B cell (primary cell): ENCODE results near the gene ATXN2. TPM values are rescaled to one million over a fixed set of nuclear protein-coding genes. Genes with fewer than 3 reads are reported as not detected.

Experiments
- ATAC-seq: fragments of 200-7000 bp; cut with Tn5 transposase; one replicate; pipeline ENCODE4 v1.10.0; 2021; ENCODE audit warnings: low read depth, mild to moderate bottlenecking, moderate number of reproducible peaks, moderate library complexity
- CTCF ChIA-PET: fragments of 350-600 bp; sonication (Branson Sonifier 250); formaldehyde crosslinking; loops from one replicate; lab custom pipeline; 2021; ENCODE audit warnings: antibody characterized with exemption, inconsistent platforms; lab: Charles Lee
- POLR2A ChIA-PET: fragments of 350-600 bp; sonication (Branson Sonifier 250); formaldehyde crosslinking; loops from one replicate; lab custom pipeline; 2021; ENCODE audit warnings: antibody characterized with exemption; lab: Charles Lee
- DNase-seq: peaks from one replicate; pipeline ENCODE4 v3.0.0; 2013
- H2AFZ ChIP-seq: 2 replicates; pipeline ENCODE4 v1.6.1; 2012; ENCODE audit warnings: mild to moderate bottlenecking, low read depth, low read length; ENCODE audit not compliant: insufficient read depth, poor library complexity, severe bottlenecking
- H3K27ac ChIP-seq, 2 donors: 1 replicate in 1 of 2; 2 replicates in 1 of 2; pipeline ENCODE4 v1.5.1; 2012 to 2013; ENCODE audit warnings: low read length in 2 of 2, mild to moderate bottlenecking in 2 of 2, moderate library complexity in 1 of 2
- H3K27me3 ChIP-seq, 4 experiments: fragments of 200-600 bp in 1 of 4; sonication (generic) in 1 of 4; replicated peaks in 1 of 4; 1 replicate in 2 of 4; 2 replicates in 2 of 4; pipeline versions ENCODE4 v1.6.1 to v1.7.0; 2013 to 2016; ENCODE audit warnings: low read length in 3 of 4, mild to moderate bottlenecking in 2 of 4, mixed read lengths in 1 of 4, moderate library complexity in 1 of 4; ENCODE audit not compliant: insufficient read depth in 4 of 4, control insufficient read depth in 3 of 4; ENCODE audit errors: control extremely low read depth in 1 of 4
- H3K36me3 ChIP-seq, 2 experiments: replicated peaks in 1 of 2; 1 replicate in 1 of 2; 2 replicates in 1 of 2; pipeline versions ENCODE4 v1.6.1 to v1.7.1; 2013; ENCODE audit warnings: low read length in 1 of 2; ENCODE audit not compliant: insufficient read depth in 2 of 2, control insufficient read depth in 1 of 2; ENCODE audit errors: control extremely low read depth in 1 of 2, extremely low read depth in 1 of 2
- H3K4me1 ChIP-seq, 2 donors: fragments of 200-600 bp in 1 of 2; sonication (generic) in 1 of 2; 1 replicate in 1 of 2; 2 replicates in 1 of 2; pipeline versions ENCODE4 v1.5.1 to v1.6.1; 2013 to 2017; ENCODE audit warnings: low read length in 2 of 2; ENCODE audit not compliant: control insufficient read depth in 2 of 2, insufficient read depth in 2 of 2
- H3K4me2 ChIP-seq: replicated peaks from 2 replicates; pipeline ENCODE3; 2012; ENCODE audit warnings: mild to moderate bottlenecking, low read depth, low read length; ENCODE audit not compliant: poor library complexity, severe bottlenecking
- H3K4me3 ChIP-seq, 5 experiments: fragments of 200-600 bp in 1 of 5; sonication (generic) in 1 of 5; 1 replicate in 3 of 5; 2 replicates in 2 of 5; pipeline versions ENCODE4 v1.5.1 to v1.7.0; 2011 to 2016; ENCODE audit warnings: low read length in 4 of 5, mild to moderate bottlenecking in 4 of 5, low read depth in 2 of 5, control low read depth in 1 of 5, moderate library complexity in 1 of 5; ENCODE audit not compliant: insufficient read depth in 1 of 5; ENCODE audit errors: control extremely low read depth in 1 of 5, extremely low read depth in 1 of 5
- H3K79me2 ChIP-seq: fragments of 200-600 bp; sonication (generic); one replicate; pipeline ENCODE4 v1.6.0; 2016; ENCODE audit warnings: low read length; ENCODE audit not compliant: control insufficient read depth, insufficient read depth
- H3K9ac ChIP-seq: fragments of 200-600 bp; sonication (generic); 2 replicates; pipeline ENCODE4 v1.6.1; 2017; ENCODE audit warnings: mild to moderate bottlenecking, low read length, moderate library complexity
- H3K9me3 ChIP-seq, 3 donors: one replicate each; pipeline versions ENCODE4 v1.6.1 to v1.7.1; 2013; ENCODE audit warnings: low read length in 2 of 3; ENCODE audit not compliant: control insufficient read depth in 2 of 3, insufficient read depth in 1 of 3; ENCODE audit errors: control extremely low read depth in 1 of 3
- H4K20me1 ChIP-seq: 2 replicates; pipeline ENCODE4 v1.6.0; 2012; ENCODE audit warnings: mild to moderate bottlenecking, low read length; ENCODE audit not compliant: insufficient read depth, control insufficient read depth, poor library complexity, severe bottlenecking
- H3K27ac Mint-ChIP-seq: one replicate; pipeline ENCODE4 v1.8.0; 2021; ENCODE audit warnings: mixed read lengths
- H3K27me3 Mint-ChIP-seq: one replicate; pipeline ENCODE4 v1.8.0; 2021; ENCODE audit warnings: mixed read lengths
- H3K4me1 Mint-ChIP-seq: one replicate; pipeline ENCODE4 v1.8.0; 2021; ENCODE audit warnings: mixed read lengths
- H3K4me3 Mint-ChIP-seq: one replicate; pipeline ENCODE4 v1.8.0; 2021; ENCODE audit warnings: mixed read lengths
- H3K9me3 Mint-ChIP-seq: one replicate; pipeline ENCODE4 v1.8.0; 2022; ENCODE audit warnings: mixed read lengths; ENCODE audit not compliant: insufficient read depth
- EZH2 ChIP-seq: IDR thresholded peaks from 2 replicates; pipeline ENCODE4 v1.6.1; 2012; ENCODE audit warnings: borderline replicate concordance, low read depth, mild to moderate bottlenecking, moderate library complexity, low read length; ENCODE audit not compliant: insufficient read depth, poor library complexity, severe bottlenecking
- whole genome bisulfite sequencing: methylation state at CpG from one replicate; pipeline ENCODE4 v1.1.5; 2013; ENCODE audit warnings: missing lambda C conversion rate; ENCODE audit not compliant: insufficient coverage; 5-methylcytosine and 5-hydroxymethylcytosine counted together
- intact Hi-C: fragments of 100-400 bp; cut with micrococcal nuclease; formaldehyde crosslinking; loops from one replicate; pipeline ENCODE4 v1.10.0; 2022
- polyA minus RNA-seq: library from RNA; depleted of rRNA, polyadenylated mRNA; stranded (reverse); fragments of >200 nt; gene quantifications from 2 replicates; pipeline ENCODE4 v1.2.3, GENCODE V29; 2012
- polyA plus RNA-seq: library from polyadenylated mRNA; depleted of rRNA; stranded (reverse); fragments of >200 nt; gene quantifications from 2 replicates; pipeline ENCODE4 v1.2.3, GENCODE V29; 2012
- total RNA-seq, 2 donors: library from RNA; stranded (reverse); fragments of 120-200 nt in 1 of 2; gene quantifications; 1 replicate in 1 of 2; 2 replicates in 1 of 2; pipeline versions ENCODE4 v1.2.3 to v1.2.4, GENCODE V29; 2013 to 2022
- TF ChIP-seq, protein P1 (sequence below): fragments of 200-600 bp; IDR thresholded peaks from one replicate; pipeline ENCODE4 v1.8.0; 2022; ENCODE audit warnings: antibody characterized with exemption, mild to moderate bottlenecking

Gene ATXN2, protein sequence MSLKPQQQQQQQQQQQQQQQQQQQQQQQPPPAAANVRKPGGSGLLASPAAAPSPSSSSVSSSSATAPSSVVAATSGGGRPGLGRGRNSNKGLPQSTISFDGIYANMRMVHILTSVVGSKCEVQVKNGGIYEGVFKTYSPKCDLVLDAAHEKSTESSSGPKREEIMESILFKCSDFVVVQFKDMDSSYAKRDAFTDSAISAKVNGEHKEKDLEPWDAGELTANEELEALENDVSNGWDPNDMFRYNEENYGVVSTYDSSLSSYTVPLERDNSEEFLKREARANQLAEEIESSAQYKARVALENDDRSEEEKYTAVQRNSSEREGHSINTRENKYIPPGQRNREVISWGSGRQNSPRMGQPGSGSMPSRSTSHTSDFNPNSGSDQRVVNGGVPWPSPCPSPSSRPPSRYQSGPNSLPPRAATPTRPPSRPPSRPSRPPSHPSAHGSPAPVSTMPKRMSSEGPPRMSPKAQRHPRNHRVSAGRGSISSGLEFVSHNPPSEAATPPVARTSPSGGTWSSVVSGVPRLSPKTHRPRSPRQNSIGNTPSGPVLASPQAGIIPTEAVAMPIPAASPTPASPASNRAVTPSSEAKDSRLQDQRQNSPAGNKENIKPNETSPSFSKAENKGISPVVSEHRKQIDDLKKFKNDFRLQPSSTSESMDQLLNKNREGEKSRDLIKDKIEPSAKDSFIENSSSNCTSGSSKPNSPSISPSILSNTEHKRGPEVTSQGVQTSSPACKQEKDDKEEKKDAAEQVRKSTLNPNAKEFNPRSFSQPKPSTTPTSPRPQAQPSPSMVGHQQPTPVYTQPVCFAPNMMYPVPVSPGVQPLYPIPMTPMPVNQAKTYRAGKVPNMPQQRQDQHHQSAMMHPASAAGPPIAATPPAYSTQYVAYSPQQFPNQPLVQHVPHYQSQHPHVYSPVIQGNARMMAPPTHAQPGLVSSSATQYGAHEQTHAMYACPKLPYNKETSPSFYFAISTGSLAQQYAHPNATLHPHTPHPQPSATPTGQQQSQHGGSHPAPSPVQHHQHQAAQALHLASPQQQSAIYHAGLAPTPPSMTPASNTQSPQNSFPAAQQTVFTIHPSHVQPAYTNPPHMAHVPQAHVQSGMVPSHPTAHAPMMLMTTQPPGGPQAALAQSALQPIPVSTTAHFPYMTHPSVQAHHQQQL
- total RNA-seq (81.2 and 83.8 TPM in 2 replicates), polyA plus RNA-seq (23.3 and 28.2 TPM in 2 replicates), polyA minus RNA-seq (18.5 and 40.5 TPM in 2 replicates)
- 20.9 TPM for total RNA-seq (2013)

DNA sequence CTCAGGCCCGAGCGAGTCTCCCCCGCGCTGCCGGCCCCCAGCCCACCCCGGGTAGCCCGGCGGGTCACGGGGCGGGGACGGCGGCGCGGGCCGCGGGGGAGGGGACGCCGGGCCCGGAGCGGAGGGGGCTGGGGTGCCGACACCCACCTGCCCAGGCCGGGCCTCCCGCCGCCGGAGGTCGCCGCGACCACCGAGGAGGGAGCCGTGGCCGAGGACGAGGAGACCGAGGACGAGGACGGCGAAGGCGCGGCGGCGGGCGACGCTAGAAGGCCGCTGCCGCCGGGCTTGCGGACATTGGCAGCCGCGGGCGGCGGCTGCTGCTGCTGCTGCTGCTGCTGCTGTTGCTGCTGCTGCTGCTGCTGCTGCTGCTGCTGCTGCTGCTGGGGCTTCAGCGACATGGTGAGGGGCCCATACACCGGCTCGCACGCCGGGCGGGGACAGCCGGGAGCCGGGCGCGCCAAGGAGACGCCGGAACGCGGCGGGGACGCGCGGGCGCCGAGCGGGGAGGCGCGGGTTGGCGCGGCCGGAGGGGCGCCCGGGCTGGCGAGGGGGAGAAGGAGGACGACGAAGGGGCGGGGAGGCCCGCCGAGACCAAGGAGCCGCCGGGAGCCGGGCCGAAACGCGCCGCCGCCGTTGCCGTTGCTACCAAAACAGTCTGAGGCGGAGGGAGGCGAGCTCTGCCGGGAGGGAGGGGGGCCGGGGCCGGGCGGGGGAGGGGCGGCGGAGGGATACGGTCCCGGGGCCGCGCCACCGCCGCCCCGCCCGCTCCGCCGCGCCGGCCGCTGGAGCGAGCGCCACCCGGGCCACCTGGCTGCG is at the start of gene ATXN2:
TSS of gene ATXN2 (minus strand) at position 679 of the 816 bp plus-strand sequence. CDS start at position 398, 281 bp downstream.
- Histone ChIP-seq H3K4me3 (peak within 1 kb of the TSS; percentile 60 to 92 (median 85)), H3K36me3 (no peaks in the 10 kb centered on the region), H3K79me2 (peaks cover 47% of the 10 kb centered on the region), H3K27ac (peak within 1 kb of the TSS; percentile 75 to 87), H3K4me1 (peaks cover 15% of the 10 kb centered on the region in 2 donors), H3K27me3 (no peaks in the 10 kb centered on the region), H4K20me1 (peaks cover 5% of the 10 kb centered on the region), H3K9ac (peak within 1 kb of the TSS; percentile 86), H2AFZ (peak within 1 kb of the TSS; percentile 97), H3K9me3 (no peaks in the 10 kb centered on the region), H3K4me2 (peak within 1 kb of the TSS; percentile 83)
- DNase-seq: no peak
- H3K27ac Mint-ChIP-seq: peak within 1 kb of the TSS; percentile 96
- TF ChIP-seq EZH2: no peak
- TF ChIP-seq, protein P1, sequence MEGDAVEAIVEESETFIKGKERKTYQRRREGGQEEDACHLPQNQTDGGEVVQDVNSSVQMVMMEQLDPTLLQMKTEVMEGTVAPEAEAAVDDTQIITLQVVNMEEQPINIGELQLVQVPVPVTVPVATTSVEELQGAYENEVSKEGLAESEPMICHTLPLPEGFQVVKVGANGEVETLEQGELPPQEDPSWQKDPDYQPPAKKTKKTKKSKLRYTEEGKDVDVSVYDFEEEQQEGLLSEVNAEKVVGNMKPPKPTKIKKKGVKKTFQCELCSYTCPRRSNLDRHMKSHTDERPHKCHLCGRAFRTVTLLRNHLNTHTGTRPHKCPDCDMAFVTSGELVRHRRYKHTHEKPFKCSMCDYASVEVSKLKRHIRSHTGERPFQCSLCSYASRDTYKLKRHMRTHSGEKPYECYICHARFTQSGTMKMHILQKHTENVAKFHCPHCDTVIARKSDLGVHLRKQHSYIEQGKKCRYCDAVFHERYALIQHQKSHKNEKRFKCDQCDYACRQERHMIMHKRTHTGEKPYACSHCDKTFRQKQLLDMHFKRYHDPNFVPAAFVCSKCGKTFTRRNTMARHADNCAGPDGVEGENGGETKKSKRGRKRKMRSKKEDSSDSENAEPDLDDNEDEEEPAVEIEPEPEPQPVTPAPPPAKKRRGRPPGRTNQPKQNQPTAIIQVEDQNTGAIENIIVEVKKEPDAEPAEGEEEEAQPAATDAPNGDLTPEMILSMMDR: no peak
- intact Hi-C loops: loop anchor here (1.0 to 2.0 kb wide), 3 partner anchors 87 to 242 kb away; partner anchors contain the start of gene ACAD10
- no peaks in the 10 kb centered on the region for H3K27me3 Mint-ChIP-seq
- ChIA-PET CTCF (no interaction called here), POLR2A (no interaction called here)
- peak; percentile 59 for ATAC-seq
- H3K9me3 Mint-ChIP-seq: no peaks in the 10 kb centered on the region
- H3K4me3 Mint-ChIP-seq: peak within 1 kb of the TSS; percentile 90
- under 1% methylated on average over 103 of the region's 119 CpGs for WGBS
- H3K4me1 Mint-ChIP-seq: peaks cover 31% of the 10 kb centered on the region
